ENCODE measurements around the gene TRIM29. TPM values are rescaled to one million over a fixed set of nuclear protein-coding genes. Genes with fewer than 3 reads are reported as not detected.

The TRIM29 gene
- total RNA-seq, 1 experiment from 2014 or later = 38.5 TPM

DNA sequence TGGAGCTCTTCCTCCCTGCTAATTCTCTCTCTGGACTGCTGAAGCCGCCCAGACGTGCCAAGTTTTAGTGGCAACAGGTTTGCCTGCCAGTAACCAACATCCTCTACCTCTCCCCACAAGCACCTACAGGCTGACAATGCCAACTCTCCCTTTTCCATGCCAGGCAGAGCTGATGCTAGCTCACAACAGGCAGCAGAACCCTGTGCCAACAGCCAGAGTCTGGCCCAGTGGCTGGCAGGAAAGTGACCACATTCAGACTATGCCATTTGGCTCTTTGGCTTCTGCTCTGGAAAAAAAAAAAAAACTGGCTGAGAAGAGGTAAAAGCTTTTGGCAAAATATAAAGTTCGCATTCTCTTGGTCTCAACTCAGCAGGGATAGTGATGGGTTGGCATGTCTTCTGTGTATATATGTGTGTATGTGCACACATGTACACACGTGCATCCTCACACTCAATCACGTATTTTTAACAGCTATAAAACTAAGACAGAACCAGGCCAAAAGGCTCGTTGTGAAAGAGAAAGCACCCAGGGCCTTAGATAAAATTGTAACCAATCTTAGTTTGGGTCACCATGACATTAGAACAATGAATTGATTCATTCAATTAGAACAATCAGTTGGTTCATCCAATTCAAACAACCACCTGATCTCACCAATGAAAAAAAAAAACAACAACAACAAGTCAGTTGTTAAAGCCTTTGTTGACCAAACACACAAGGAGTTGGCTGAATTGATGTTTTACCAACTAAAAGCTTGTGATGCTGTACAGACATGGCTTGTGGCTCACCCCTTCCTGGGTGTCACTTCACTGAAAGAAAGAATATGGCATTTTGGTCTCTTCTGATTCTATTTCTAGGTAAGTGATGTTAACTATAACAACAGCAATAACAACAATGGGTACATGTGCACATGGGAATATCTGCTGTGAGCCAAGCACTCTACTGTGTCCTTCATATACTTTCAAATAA is 48.6 kb downstream of the TRIM29 start:
- ChIA-PET CTCF (no interaction called here), POLR2A (ENCODE audit: unreplicated experiment) (no interaction called here)
- Histone ChIP-seq H3F3A (ENCODE audit: low read length, unreplicated experiment) (no peaks in the 10 kb centered on the region), H3K4me1 (ENCODE audit: insufficient read depth, low read length) (no peaks in the 10 kb centered on the region), H3K27ac (ENCODE audit: low read length) (no peak overlapping the region), H3K36me3 (ENCODE audit: low read depth, low read length) (no peaks in the 10 kb centered on the region), H2AFZ (ENCODE audit: low read length) (no peak overlapping the region), H3K9me3 (ENCODE audit: low read length) (peaks cover 21% of the 10 kb centered on the region), H4K20me1 (ENCODE audit: low read length) (no peaks in the 10 kb centered on the region), H3K27me3 (ENCODE audit: low read length) (peaks cover 59% of the 10 kb centered on the region), H3K4me3 (ENCODE audit: low read length) (no peak overlapping the region), H3K4me2 (ENCODE audit: low read length) (no peak overlapping the region), H3K9me2 (replicated peaks; ENCODE audit: low read length) (no peaks in the 10 kb centered on the region), H3K9ac (ENCODE audit: low read length) (no peak overlapping the region), H3K79me2 (ENCODE audit: low read length) (no peaks in the 10 kb centered on the region)
- no TSS peak for BruUV-seq (replicated peaks)
- ATAC-seq = no peak
- TF ChIP-seq EZH2 (IDR thresholded peaks at IDR 0.05; ENCODE audit: low read length, unreplicated experiment) (no peak), EZH2phosphoT487 (IDR thresholded peaks at IDR 0.05; ENCODE audit: borderline replicate concordance, low read length) (no peak)
- TF ChIP-seq, protein P1, sequence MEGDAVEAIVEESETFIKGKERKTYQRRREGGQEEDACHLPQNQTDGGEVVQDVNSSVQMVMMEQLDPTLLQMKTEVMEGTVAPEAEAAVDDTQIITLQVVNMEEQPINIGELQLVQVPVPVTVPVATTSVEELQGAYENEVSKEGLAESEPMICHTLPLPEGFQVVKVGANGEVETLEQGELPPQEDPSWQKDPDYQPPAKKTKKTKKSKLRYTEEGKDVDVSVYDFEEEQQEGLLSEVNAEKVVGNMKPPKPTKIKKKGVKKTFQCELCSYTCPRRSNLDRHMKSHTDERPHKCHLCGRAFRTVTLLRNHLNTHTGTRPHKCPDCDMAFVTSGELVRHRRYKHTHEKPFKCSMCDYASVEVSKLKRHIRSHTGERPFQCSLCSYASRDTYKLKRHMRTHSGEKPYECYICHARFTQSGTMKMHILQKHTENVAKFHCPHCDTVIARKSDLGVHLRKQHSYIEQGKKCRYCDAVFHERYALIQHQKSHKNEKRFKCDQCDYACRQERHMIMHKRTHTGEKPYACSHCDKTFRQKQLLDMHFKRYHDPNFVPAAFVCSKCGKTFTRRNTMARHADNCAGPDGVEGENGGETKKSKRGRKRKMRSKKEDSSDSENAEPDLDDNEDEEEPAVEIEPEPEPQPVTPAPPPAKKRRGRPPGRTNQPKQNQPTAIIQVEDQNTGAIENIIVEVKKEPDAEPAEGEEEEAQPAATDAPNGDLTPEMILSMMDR (conservative IDR thresholded peaks at IDR 0.05; ENCODE audit: low read depth, low read length) = no peak
- intact Hi-C loops (cut with micrococcal nuclease) = no loop called here
- DNase-seq = no peak

DNA sequence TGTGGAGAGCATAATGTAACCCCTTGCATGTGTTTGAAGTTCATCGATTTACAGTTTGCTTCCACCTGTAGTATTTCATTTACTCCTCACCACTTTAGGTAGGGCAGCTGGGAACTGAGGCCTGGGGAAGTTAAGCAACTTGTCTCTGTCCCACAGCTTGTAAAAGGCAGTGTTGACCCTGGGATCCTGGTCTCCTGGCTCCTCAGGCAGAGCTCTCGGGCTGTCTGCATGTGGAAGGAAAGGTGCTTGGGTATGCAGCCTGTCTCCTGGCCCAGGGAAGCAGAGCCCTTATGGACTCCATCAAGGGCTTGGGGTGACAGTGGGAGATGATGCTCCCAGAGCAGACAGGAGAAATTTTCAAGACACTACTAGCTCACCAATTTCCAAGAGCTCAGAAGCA is 49.9 kb downstream of the TRIM29 start:
- Histone ChIP-seq H3K79me2 (ENCODE audit: low read length) (no peaks in the 10 kb centered on the region), H3K36me3 (ENCODE audit: low read depth, low read length) (no peaks in the 10 kb centered on the region), H3K27ac (ENCODE audit: low read length) (no peak overlapping the region), H3K4me3 (ENCODE audit: low read length) (no peak overlapping the region), H3K9ac (ENCODE audit: low read length) (no peak overlapping the region), H3K27me3 (ENCODE audit: low read length) (peaks cover 51% of the 10 kb centered on the region), H3K9me3 (ENCODE audit: low read length) (peaks cover 21% of the 10 kb centered on the region), H3F3A (ENCODE audit: low read length, unreplicated experiment) (no peaks in the 10 kb centered on the region), H4K20me1 (ENCODE audit: low read length) (no peaks in the 10 kb centered on the region), H3K9me2 (replicated peaks; ENCODE audit: low read length) (no peaks in the 10 kb centered on the region), H3K4me2 (ENCODE audit: low read length) (no peak overlapping the region), H2AFZ (ENCODE audit: low read length) (no peak overlapping the region), H3K4me1 (ENCODE audit: insufficient read depth, low read length) (no peaks in the 10 kb centered on the region)
- ChIA-PET CTCF (no interaction called here), POLR2A (ENCODE audit: unreplicated experiment) (no interaction called here)
- BruUV-seq (replicated peaks) = no TSS peak
- intact Hi-C loops (cut with micrococcal nuclease) = no loop called here
- DNase-seq (no peak), ATAC-seq (no peak)
- no peak for TF ChIP-seq EZH2 (IDR thresholded peaks at IDR 0.05; ENCODE audit: low read length, unreplicated experiment)
- no peak for TF ChIP-seq EZH2phosphoT487 (IDR thresholded peaks at IDR 0.05; ENCODE audit: borderline replicate concordance, low read length)

DNA sequence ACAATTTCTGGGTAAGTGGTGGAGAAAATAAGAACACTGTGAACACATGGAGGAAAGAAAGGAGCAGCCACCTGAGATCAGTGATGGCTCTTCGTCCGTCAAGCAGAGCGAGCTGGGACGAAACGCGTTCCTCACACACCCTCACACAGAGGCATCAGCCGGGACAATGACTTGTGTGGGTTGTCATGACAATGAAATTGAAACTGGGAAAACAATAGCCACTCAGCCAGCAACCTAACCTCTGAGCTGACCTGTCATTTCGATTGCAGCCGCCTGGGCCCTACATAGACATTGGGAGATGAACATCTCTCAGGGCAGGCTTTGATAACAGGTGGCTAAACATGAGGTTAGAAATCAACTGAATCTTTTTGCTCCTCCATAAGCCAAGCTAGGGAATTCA is 51.3 kb downstream of the TRIM29 start:
- H4K20me1 ChIP-seq (ENCODE audit: low read length) = no peaks in the 10 kb centered on the region
- no peak overlapping the region for H3K4me2 ChIP-seq (ENCODE audit: low read length)
- POLR2A ChIA-PET (ENCODE audit: unreplicated experiment) = no interaction called here
- no peak overlapping the region for H3K27ac ChIP-seq (ENCODE audit: low read length)
- BruUV-seq (replicated peaks) = no TSS peak
- H3K4me3 ChIP-seq (ENCODE audit: low read length) = no peak overlapping the region
- CTCF ChIA-PET = no interaction called here
- H3K9me2 ChIP-seq (replicated peaks; ENCODE audit: low read length) = no peaks in the 10 kb centered on the region
- no peak overlapping the region for H3K9ac ChIP-seq (ENCODE audit: low read length)
- H3K36me3 ChIP-seq (ENCODE audit: low read depth, low read length) = no peaks in the 10 kb centered on the region
- H3F3A ChIP-seq (ENCODE audit: low read length, unreplicated experiment) = no peaks in the 10 kb centered on the region
- peaks cover 48% of the 10 kb centered on the region for H3K27me3 ChIP-seq (ENCODE audit: low read length)
- intact Hi-C loops (cut with micrococcal nuclease) = no loop called here
- ATAC-seq (no peak), DNase-seq (no peak)
- TF ChIP-seq, protein P1 (conservative IDR thresholded peaks at IDR 0.05; ENCODE audit: low read depth, low read length) = no peak
- no peak for TF ChIP-seq EZH2phosphoT487 (IDR thresholded peaks at IDR 0.05; ENCODE audit: borderline replicate concordance, low read length)
- TF ChIP-seq EZH2 (IDR thresholded peaks at IDR 0.05; ENCODE audit: low read length, unreplicated experiment) = no peak
- H3K4me1 ChIP-seq (ENCODE audit: insufficient read depth, low read length) = no peaks in the 10 kb centered on the region
- H3K79me2 ChIP-seq (ENCODE audit: low read length) = no peaks in the 10 kb centered on the region
- no peak overlapping the region for H2AFZ ChIP-seq (ENCODE audit: low read length)
- peaks cover 21% of the 10 kb centered on the region for H3K9me3 ChIP-seq (ENCODE audit: low read length)

Data from PC-3 (cell line).